Measurements from ENCODE around the gene DDAH1. TPM values are rescaled to one million over a fixed set of nuclear protein-coding genes. Genes with fewer than 3 reads are reported as not detected.

Gene DDAH1
- total and polyA plus RNA-seq, 2 experiments from 2014 or later = 19.5 to 49.8 TPM

- no peak overlapping the region for H3K4me3 ChIP-seq
- no peaks in the 10 kb centered on the region for H3K9me3 ChIP-seq (ENCODE audit: low read depth)
- TF ChIP-seq EZH2phosphoT487 (IDR thresholded peaks at IDR 0.05; ENCODE audit: low read depth, severe bottlenecking, unreplicated experiment) = no peak
- TF ChIP-seq CTCF (IDR thresholded peaks at IDR 0.05; ENCODE audit: poor library complexity) = no peak
- no peak for TF ChIP-seq EZH2 (IDR thresholded peaks at IDR 0.05; ENCODE audit: borderline replicate concordance)
- no peaks in the 10 kb centered on the region for H3K36me3 ChIP-seq (replicated peaks; ENCODE audit: insufficient read depth, low read depth)
- 84% methylated on average over 6 of the region's 6 CpGs for WGBS (ENCODE audit: low lambda C conversion rate, missing lambda C conversion rate)
- H3K79me2 ChIP-seq = no peaks in the 10 kb centered on the region
- H3K27me3 ChIP-seq = no peaks in the 10 kb centered on the region
- no peak overlapping the region for H3K27ac ChIP-seq
- H3K4me2 ChIP-seq = no peak overlapping the region
- H4K20me1 ChIP-seq (ENCODE audit: insufficient read depth, poor library complexity, severe bottlenecking) = no peaks in the 10 kb centered on the region
- H2AFZ ChIP-seq = no peak overlapping the region
- no peak for DNase-seq (ENCODE audit: low spot score)
- H3K9me2 ChIP-seq (replicated peaks; ENCODE audit: insufficient read depth) = no peaks in the 10 kb centered on the region
- no peaks in the 10 kb centered on the region for H3K4me1 ChIP-seq (ENCODE audit: insufficient read depth)
These were observed 30.6 kb upstream of the DDAH1 start for GRCh38 chr1:85495556-85495955.

GRCh38 chr1:85494904-85495266, 29.9 kb upstream of the DDAH1 start:
- no peaks in the 10 kb centered on the region for H3K36me3 ChIP-seq (replicated peaks; ENCODE audit: insufficient read depth, low read depth)
- WGBS (ENCODE audit: low lambda C conversion rate, missing lambda C conversion rate) = 54% methylated on average over 2 of the region's 2 CpGs
- no peak overlapping the region for H3K27ac ChIP-seq
- no peaks in the 10 kb centered on the region for H3K9me2 ChIP-seq (replicated peaks; ENCODE audit: insufficient read depth)
- H3K79me2 ChIP-seq = no peaks in the 10 kb centered on the region
- H3K4me3 ChIP-seq = no peak overlapping the region
- DNase-seq (ENCODE audit: low spot score) = peak; percentile 38
- H3K4me1 ChIP-seq (ENCODE audit: insufficient read depth) = no peaks in the 10 kb centered on the region
- no peaks in the 10 kb centered on the region for H3K9me3 ChIP-seq (ENCODE audit: low read depth)
- H3K27me3 ChIP-seq = no peaks in the 10 kb centered on the region
- H2AFZ ChIP-seq = no peak overlapping the region
- TF ChIP-seq EZH2 (IDR thresholded peaks at IDR 0.05; ENCODE audit: borderline replicate concordance) (no peak), CTCF (IDR thresholded peaks at IDR 0.05; ENCODE audit: poor library complexity) (peak; percentile 44)
- no peaks in the 10 kb centered on the region for H4K20me1 ChIP-seq (ENCODE audit: insufficient read depth, poor library complexity, severe bottlenecking)
- no peak overlapping the region for H3K4me2 ChIP-seq

- no peak overlapping the region for H2AFZ ChIP-seq
- H3K4me1 ChIP-seq (ENCODE audit: insufficient read depth) = no peaks in the 10 kb centered on the region
- H3K9me2 ChIP-seq (replicated peaks; ENCODE audit: insufficient read depth) = no peaks in the 10 kb centered on the region
- no peaks in the 10 kb centered on the region for H3K27me3 ChIP-seq
- no peak overlapping the region for H3K4me2 ChIP-seq
- no peaks in the 10 kb centered on the region for H3K36me3 ChIP-seq (replicated peaks; ENCODE audit: insufficient read depth, low read depth)
- no peaks in the 10 kb centered on the region for H4K20me1 ChIP-seq (ENCODE audit: insufficient read depth, poor library complexity, severe bottlenecking)
- DNase-seq (ENCODE audit: low spot score) = no peak
- 81% methylated on average over 1 of the region's 1 CpG for WGBS (ENCODE audit: low lambda C conversion rate, missing lambda C conversion rate)
- no peak overlapping the region for H3K4me3 ChIP-seq
- no peaks in the 10 kb centered on the region for H3K79me2 ChIP-seq
- H3K9me3 ChIP-seq (ENCODE audit: low read depth) = no peaks in the 10 kb centered on the region
- H3K27ac ChIP-seq = no peak overlapping the region
- TF ChIP-seq EZH2 (IDR thresholded peaks at IDR 0.05; ENCODE audit: borderline replicate concordance) = no peak
- no peak for TF ChIP-seq EZH2phosphoT487 (IDR thresholded peaks at IDR 0.05; ENCODE audit: low read depth, severe bottlenecking, unreplicated experiment)
- TF ChIP-seq CTCF (IDR thresholded peaks at IDR 0.05; ENCODE audit: poor library complexity) = no peak
These were observed 29.3 kb upstream of the DDAH1 start for GRCh38 chr1:85494074-85494903.
